Liver (tissue), 9 donors: ENCODE measurements around the gene LRMDA. TPM values are rescaled to one million over a fixed set of nuclear protein-coding genes. Genes with fewer than 3 reads are reported as not detected.

Experiments
- DNase-seq: peaks from one replicate; pipeline ENCODE4 v3.0.0-alpha.2; 2017; ENCODE audit warnings: low spot score
- H3K27ac ChIP-seq, 2 donors: one replicate each; pipeline ENCODE4 v1.7.0; 2013; ENCODE audit warnings: inconsistent platforms in 2 of 2, low read length in 2 of 2, control low read depth in 1 of 2, low read depth in 1 of 2, mild to moderate bottlenecking in 1 of 2
- H3K27me3 ChIP-seq, 4 donors: one replicate each; pipeline versions ENCODE4 v1.6.1 to v1.7.0; 2013; ENCODE audit warnings: low read length in 3 of 4, inconsistent platforms in 1 of 4, mild to moderate bottlenecking in 1 of 4, moderate library complexity in 1 of 4; ENCODE audit not compliant: control insufficient read depth in 4 of 4, insufficient read depth in 4 of 4
- H3K36me3 ChIP-seq, 4 donors: one replicate each; pipeline versions ENCODE4 v1.6.1 to v1.7.0; 2013; ENCODE audit warnings: low read length in 3 of 4, mild to moderate bottlenecking in 3 of 4, low read depth in 1 of 4, moderate library complexity in 1 of 4; ENCODE audit not compliant: control insufficient read depth in 4 of 4, insufficient read depth in 3 of 4
- H3K4me1 ChIP-seq, 4 donors: one replicate each; pipeline versions ENCODE4 v1.6.1 to v1.7.0; 2013; ENCODE audit warnings: low read length in 3 of 4, mild to moderate bottlenecking in 3 of 4, moderate library complexity in 1 of 4; ENCODE audit not compliant: control insufficient read depth in 4 of 4, insufficient read depth in 4 of 4
- H3K4me3 ChIP-seq, 3 donors: one replicate each; pipeline versions ENCODE4 v1.6.1 to v1.7.0; 2013; ENCODE audit warnings: low read length in 3 of 3, control low read depth in 1 of 3, low read depth in 1 of 3, mild to moderate bottlenecking in 1 of 3
- H3K9ac ChIP-seq, 2 donors: one replicate each; pipeline ENCODE4 v1.7.0; 2013; ENCODE audit warnings: low read length in 2 of 2, mild to moderate bottlenecking in 2 of 2, moderate library complexity in 2 of 2, control low read depth in 1 of 2, low read depth in 1 of 2
- H3K9me3 ChIP-seq, 4 donors: one replicate each; pipeline versions ENCODE4 v1.6.1 to v1.7.0; 2013; ENCODE audit warnings: low read length in 3 of 4; ENCODE audit not compliant: control insufficient read depth in 4 of 4
- EGR1 ChIP-seq, 2 donors: IDR thresholded peaks; 2 replicates each; pipeline ENCODE4 v1.6.1; 2016 to 2018; ENCODE audit warnings: antibody characterized with exemption in 2 of 2, low read depth in 2 of 2
- FOXA1 ChIP-seq: IDR thresholded peaks from 2 replicates; pipeline ENCODE4 v1.6.1; 2016; ENCODE audit warnings: antibody characterized with exemption
- FOXA2 ChIP-seq: IDR thresholded peaks from 2 replicates; pipeline ENCODE4 v1.6.1; 2016; ENCODE audit warnings: antibody characterized with exemption
- GABPA ChIP-seq, 2 donors: IDR thresholded peaks in 1 of 2; conservative IDR thresholded peaks in 1 of 2; 2 replicates each; pipeline ENCODE4 v1.6.1; 2016; ENCODE audit warnings: antibody characterized with exemption in 2 of 2, mild to moderate bottlenecking in 1 of 2, moderate library complexity in 1 of 2
- HNF4A ChIP-seq, 2 donors: conservative IDR thresholded peaks; 2 replicates each; pipeline ENCODE4 v1.6.1; 2016; ENCODE audit warnings: antibody characterized with exemption in 2 of 2, mild to moderate bottlenecking in 2 of 2
- HNF4G ChIP-seq: IDR thresholded peaks from 2 replicates; pipeline ENCODE4 v1.6.1; 2016; ENCODE audit warnings: antibody characterized with exemption
- NR2F2 ChIP-seq: IDR thresholded peaks from 2 replicates; pipeline ENCODE4 v1.6.1; 2016; ENCODE audit warnings: antibody characterized with exemption
- RAD21 ChIP-seq, 2 donors: IDR thresholded peaks; 2 replicates each; pipeline ENCODE4 v1.6.1; 2016; ENCODE audit warnings: antibody characterized with exemption in 2 of 2, mild to moderate bottlenecking in 2 of 2
- SP1 ChIP-seq: IDR thresholded peaks from 2 replicates; pipeline ENCODE4 v1.6.1; 2018; ENCODE audit warnings: antibody characterized with exemption, mild to moderate bottlenecking
- TAF1 ChIP-seq: conservative IDR thresholded peaks from 2 replicates; pipeline ENCODE4 v1.6.1; 2016; ENCODE audit warnings: antibody characterized with exemption, mild to moderate bottlenecking
- YY1 ChIP-seq: IDR thresholded peaks from 2 replicates; pipeline ENCODE4 v1.6.1; 2016; ENCODE audit warnings: antibody characterized with exemption, mild to moderate bottlenecking
- WGBS: extraction: QIAGEN DNeasy Blood & Tissue Kit; methylation state at CpG from one replicate; pipeline ENCODE4 v1.1.7; 2013; 5-methylcytosine and 5-hydroxymethylcytosine counted together
- polyA plus RNA-seq, 2 donors: library from polyadenylated mRNA; stranded (reverse) in 1 of 2; unstranded in 1 of 2; fragments of 200-250 nt in 1 of 2; fragments of >200 nt in 1 of 2; fragmentation: Nextera tagmentation in 1 of 2; extraction: Ambion mirVana in 1 of 2; gene quantifications; one replicate each; pipeline versions ENCODE4 v1.2.1 to v1.2.3, GENCODE V29; 2013 to 2015
- total RNA-seq, 2 donors: library from RNA; depleted of rRNA; stranded (reverse); fragments of >200 nt; gene quantifications; one replicate each; pipeline ENCODE4 v1.2.3, GENCODE V29; 2014
- TF ChIP-seq, protein P1 (sequence below): IDR thresholded peaks from 2 replicates; pipeline ENCODE4 v1.6.1; 2016; ENCODE audit warnings: antibody characterized with exemption, mild to moderate bottlenecking
- TF ChIP-seq, protein P2 (sequence below): IDR thresholded peaks from 2 replicates; pipeline ENCODE4 v1.6.1; 2016; ENCODE audit warnings: antibody characterized with exemption
- TF ChIP-seq, protein P3 (sequence below): IDR thresholded peaks from 2 replicates; pipeline ENCODE4 v1.6.1; 2016; ENCODE audit warnings: antibody characterized with exemption
- TF ChIP-seq, protein P4 (sequence below): IDR thresholded peaks from 2 replicates; pipeline ENCODE4 v1.6.1; 2016; ENCODE audit warnings: antibody characterized with exemption
- donor health status: healthy.
- donor health status: healthy.
- donor health status: healthy.
- donor health status: healthy.
- donor health status: healthy.

Gene LRMDA
- total and polyA plus RNA-seq, 4 donors, result 7.9 to 15.8 (median 11.3) TPM

DNA sequence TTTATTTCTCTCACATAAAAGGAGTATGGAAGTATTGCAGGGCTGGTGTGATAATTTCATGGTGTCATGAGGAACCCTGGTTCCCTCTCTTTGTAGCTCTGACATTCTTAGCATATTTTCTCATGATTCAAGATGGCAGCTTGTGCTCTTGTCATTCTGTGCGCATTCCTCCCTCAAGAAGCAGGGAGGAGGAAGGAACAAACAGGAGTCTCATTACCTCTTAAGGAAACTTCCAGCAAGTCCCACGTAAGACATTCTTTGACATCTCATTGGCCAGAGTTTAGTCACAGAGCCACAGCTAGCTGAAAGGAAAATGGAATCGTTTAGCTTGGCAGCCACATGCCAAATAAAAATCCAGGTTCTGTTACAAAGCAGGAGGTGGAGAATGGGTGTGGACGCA, 546.8 kb downstream of the LRMDA start:
- H3K27ac ChIP-seq, result no peak overlapping the region
- WGBS, result 86% methylated on average over 4 of the region's 4 CpGs
- H3K36me3 ChIP-seq, result no peaks in the 10 kb centered on the region
- no peak for DNase-seq
- H3K27me3 ChIP-seq, result no peaks in the 10 kb centered on the region
- H3K4me3 ChIP-seq, result no peak overlapping the region
- H3K4me1 ChIP-seq, result peaks cover 0 to 4% (median 0%) of the 10 kb centered on the region in 4 donors
- H3K9ac ChIP-seq, result no peak overlapping the region
- TF ChIP-seq, protein P1, sequence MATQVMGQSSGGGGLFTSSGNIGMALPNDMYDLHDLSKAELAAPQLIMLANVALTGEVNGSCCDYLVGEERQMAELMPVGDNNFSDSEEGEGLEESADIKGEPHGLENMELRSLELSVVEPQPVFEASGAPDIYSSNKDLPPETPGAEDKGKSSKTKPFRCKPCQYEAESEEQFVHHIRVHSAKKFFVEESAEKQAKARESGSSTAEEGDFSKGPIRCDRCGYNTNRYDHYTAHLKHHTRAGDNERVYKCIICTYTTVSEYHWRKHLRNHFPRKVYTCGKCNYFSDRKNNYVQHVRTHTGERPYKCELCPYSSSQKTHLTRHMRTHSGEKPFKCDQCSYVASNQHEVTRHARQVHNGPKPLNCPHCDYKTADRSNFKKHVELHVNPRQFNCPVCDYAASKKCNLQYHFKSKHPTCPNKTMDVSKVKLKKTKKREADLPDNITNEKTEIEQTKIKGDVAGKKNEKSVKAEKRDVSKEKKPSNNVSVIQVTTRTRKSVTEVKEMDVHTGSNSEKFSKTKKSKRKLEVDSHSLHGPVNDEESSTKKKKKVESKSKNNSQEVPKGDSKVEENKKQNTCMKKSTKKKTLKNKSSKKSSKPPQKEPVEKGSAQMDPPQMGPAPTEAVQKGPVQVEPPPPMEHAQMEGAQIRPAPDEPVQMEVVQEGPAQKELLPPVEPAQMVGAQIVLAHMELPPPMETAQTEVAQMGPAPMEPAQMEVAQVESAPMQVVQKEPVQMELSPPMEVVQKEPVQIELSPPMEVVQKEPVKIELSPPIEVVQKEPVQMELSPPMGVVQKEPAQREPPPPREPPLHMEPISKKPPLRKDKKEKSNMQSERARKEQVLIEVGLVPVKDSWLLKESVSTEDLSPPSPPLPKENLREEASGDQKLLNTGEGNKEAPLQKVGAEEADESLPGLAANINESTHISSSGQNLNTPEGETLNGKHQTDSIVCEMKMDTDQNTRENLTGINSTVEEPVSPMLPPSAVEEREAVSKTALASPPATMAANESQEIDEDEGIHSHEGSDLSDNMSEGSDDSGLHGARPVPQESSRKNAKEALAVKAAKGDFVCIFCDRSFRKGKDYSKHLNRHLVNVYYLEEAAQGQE, result no peak
- no peak for TF ChIP-seq TAF1
- H3K9me3 ChIP-seq, result no peaks in the 10 kb centered on the region

DNA sequence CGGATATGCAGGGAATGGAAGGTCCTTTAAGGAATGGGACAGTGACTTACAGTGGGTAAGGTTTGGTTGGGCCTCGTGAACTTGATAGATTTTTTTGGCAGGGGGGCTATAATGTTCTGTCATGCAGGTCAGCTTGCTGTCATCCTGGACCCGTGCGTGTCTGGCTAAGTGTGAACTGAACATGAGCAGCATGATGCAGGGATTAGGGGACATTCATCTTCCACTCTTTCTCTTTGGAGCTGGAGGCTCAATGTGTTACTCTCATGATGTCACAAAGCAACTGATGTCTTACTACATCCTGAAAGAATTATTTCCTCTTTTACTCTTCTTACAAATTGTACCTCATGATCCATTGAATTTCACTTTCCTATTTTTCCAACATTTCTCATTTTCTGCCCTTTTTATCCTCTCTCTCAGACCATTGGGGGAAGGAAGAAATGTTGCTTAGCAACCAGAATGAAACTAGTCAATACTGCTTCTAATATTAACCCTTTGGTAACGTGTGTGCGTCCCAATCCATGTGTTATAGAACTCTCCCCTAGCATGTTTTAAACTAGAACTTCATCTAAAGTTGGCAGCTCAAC, 549.1 kb downstream of the LRMDA start:
- H3K27ac ChIP-seq, result no peak overlapping the region
- no peak for DNase-seq
- no peaks in the 10 kb centered on the region for H3K27me3 ChIP-seq
- no peak overlapping the region for H3K9ac ChIP-seq
- H3K4me3 ChIP-seq, result no peak overlapping the region
- peaks cover 0 to 4% (median 0%) of the 10 kb centered on the region in 4 donors for H3K4me1 ChIP-seq
- TF ChIP-seq FOXA2, result no peak
- no peak for TF ChIP-seq RAD21 (IDR thresholded peaks at IDR 0.05)
- no peak for TF ChIP-seq GABPA (IDR thresholded peaks at IDR 0.05 in 1 of 2, conservative IDR thresholded peaks at IDR 0.05 in 1 of 2)
- TF ChIP-seq HNF4G, result no peak
- TF ChIP-seq HNF4A (conservative IDR thresholded peaks at IDR 0.05), result no peak
- TF ChIP-seq YY1, result no peak
- TF ChIP-seq SP1, result no peak
- TF ChIP-seq, protein P2, sequence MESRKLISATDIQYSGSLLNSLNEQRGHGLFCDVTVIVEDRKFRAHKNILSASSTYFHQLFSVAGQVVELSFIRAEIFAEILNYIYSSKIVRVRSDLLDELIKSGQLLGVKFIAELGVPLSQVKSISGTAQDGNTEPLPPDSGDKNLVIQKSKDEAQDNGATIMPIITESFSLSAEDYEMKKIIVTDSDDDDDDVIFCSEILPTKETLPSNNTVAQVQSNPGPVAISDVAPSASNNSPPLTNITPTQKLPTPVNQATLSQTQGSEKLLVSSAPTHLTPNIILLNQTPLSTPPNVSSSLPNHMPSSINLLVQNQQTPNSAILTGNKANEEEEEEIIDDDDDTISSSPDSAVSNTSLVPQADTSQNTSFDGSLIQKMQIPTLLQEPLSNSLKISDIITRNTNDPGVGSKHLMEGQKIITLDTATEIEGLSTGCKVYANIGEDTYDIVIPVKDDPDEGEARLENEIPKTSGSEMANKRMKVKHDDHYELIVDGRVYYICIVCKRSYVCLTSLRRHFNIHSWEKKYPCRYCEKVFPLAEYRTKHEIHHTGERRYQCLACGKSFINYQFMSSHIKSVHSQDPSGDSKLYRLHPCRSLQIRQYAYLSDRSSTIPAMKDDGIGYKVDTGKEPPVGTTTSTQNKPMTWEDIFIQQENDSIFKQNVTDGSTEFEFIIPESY, result no peak
- TF ChIP-seq, protein P3, sequence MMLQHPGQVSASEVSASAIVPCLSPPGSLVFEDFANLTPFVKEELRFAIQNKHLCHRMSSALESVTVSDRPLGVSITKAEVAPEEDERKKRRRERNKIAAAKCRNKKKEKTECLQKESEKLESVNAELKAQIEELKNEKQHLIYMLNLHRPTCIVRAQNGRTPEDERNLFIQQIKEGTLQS, result no peak
- TF ChIP-seq, protein P4, sequence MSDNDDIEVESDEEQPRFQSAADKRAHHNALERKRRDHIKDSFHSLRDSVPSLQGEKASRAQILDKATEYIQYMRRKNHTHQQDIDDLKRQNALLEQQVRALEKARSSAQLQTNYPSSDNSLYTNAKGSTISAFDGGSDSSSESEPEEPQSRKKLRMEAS, result no peak
- TF ChIP-seq FOXA1, result no peak
- no peak for TF ChIP-seq TAF1
- TF ChIP-seq EGR1 (IDR thresholded peaks at IDR 0.05; ENCODE audit: low read depth in 2 of 2), result no peak
- TF ChIP-seq NR2F2, result no peak
- H3K9me3 ChIP-seq, result no peaks in the 10 kb centered on the region
- 95% methylated on average over 6 of the region's 6 CpGs for WGBS
- no peaks in the 10 kb centered on the region for H3K36me3 ChIP-seq
